ENCODE measurements around the gene CDSN.

Gene CDSN

GRCh38 chr6:31144970-31145340 lies 24.7 kb upstream of the CDSN start:
- no peak for DNase-seq (ENCODE audit: low read depth, low spot score)

- no peak for DNase-seq (ENCODE audit: low read depth, low spot score)
Observed at GRCh38 chr6:31144296-31144969, 24.2 kb upstream of the CDSN start.

- DNase-seq (ENCODE audit: low read depth, low spot score), result no peak
Observed at GRCh38 chr6:31143148-31143547, 22.9 kb upstream of the CDSN start.

GRCh38 chr6:31142361-31142761 lies 22.1 kb upstream of the CDSN start:
- no peak for DNase-seq (ENCODE audit: low read depth, low spot score)

DNA sequence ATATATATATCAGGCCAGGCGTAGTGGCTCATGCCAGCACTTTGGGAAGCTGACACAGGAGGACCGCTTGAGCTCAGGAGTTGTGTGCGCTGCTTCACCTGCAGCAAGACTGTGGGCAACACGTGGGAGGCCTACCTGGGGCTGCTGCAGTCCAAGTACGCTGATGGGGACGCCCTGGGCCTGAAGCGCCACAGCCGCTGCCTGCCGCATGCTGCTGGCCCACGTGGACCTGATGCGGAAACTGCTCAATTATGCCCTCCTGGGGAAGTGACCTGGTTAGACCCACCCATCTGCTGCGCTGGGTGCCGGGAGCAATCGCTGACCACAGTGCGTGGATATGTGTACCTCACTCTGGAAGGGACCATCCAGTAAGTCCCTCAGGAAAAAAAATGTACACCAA lies 20.4 kb upstream of the CDSN start:
- DNase-seq (ENCODE audit: low read depth, low spot score), result no peak

- no peak for DNase-seq (ENCODE audit: low read depth, low spot score)
Observed at GRCh38 chr6:31139599-31139998, 19.4 kb upstream of the CDSN start.

- no peak for DNase-seq (ENCODE audit: low read depth, low spot score)
Observed at GRCh38 chr6:31138982-31139381, 18.7 kb upstream of the CDSN start, which contains the start of gene PSORS1C2. Gene PSORS1C2, minus strand, starts transcription at chr6:31139066. Its CDS starts 40 bp downstream, at chr6:31139026.

GRCh38 chr6:31135710-31136109 lies 15.5 kb upstream of the CDSN start:
- DNase-seq (ENCODE audit: low read depth, low spot score), result no peak

DNA sequence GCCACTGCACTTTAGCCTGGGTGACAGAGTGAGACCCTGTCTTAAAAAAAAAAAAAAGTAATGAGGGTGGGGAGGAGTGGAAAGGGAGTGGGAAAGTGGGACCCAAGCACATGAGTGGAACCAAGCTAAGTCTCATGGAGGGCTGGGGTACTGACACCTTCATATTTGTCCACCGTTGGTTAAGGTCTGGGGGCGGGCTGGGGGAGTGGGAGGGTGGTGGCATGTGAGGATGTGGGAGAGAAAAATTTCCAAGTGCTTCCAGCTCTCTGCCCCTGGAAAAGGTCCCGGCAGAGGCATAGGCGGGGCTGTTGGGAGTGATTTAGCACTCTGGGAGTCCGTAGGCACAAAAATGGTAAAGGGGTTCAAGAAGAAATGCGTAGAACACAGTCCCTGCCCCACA lies 12.6 kb upstream of the CDSN start:
- DNase-seq (ENCODE audit: low read depth, low spot score), result no peak

- DNase-seq (ENCODE audit: low read depth, low spot score), result no peak
Observed at GRCh38 chr6:31131595-31131994, 11.3 kb upstream of the CDSN start.

GRCh38 chr6:31130751-31131150 lies 10.5 kb upstream of the CDSN start:
- DNase-seq (ENCODE audit: low read depth, low spot score), result no peak

DNA sequence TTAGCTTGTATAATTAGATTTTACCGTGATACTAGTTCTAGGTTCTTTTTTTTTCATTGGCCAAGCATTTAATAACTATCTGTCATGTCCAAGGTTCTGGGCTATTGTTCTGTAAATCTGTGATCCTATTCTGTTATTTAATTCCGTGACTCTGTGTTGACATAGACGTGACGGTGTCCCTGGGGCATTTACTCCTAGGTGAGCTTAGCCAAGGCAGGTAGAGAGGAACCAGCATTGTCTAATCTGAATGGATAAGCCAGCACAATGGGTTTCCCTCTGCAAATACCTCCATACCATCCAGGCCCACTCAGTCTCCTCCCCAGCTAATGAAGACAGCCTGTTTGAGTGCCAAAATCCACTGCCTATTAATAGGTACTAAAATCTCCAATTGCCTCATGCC lies 8.9 kb upstream of the CDSN start:
- no peak for DNase-seq (ENCODE audit: low read depth, low spot score)

- peak; percentile 51 for DNase-seq (ENCODE audit: low read depth, low spot score)
Observed at GRCh38 chr6:31128093-31128676, 7.9 kb upstream of the CDSN start.

DNA sequence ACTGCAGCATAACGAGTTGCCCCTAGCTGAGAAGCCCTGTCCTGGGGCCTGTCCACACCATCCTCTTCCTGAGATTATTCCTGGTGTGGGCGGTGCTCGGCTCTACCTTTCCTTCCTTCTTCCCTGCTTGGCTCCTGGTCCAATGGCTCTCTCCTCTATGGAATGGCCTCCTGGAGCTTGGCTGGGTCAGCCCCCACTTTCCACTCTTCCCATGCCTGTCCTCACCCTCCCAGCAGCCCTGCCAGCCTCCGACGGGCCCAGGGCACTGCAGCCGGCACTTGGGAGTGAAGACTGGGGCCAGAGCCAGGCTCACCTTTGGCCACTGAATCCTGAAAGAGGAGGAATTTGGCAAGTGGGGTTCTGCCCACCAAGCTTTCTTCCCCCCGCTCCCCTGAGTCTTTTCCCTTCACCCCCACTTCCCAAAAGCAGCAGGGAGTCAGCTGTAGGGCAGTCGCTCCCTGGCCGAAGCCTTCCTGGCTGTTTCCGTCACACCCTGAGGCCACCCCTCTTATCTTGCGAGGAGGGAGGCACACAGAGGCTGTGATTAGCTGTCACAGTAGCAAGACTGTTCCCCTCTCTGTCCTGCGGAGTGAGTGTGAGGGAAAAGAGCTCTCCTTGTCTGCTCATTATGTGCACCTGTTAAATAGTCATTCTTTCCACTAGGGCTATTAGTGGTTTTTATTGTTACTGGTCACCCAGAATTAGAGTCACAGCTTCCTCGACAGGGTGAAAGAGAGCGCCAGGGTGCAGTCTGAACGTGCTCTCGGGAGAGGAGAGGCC lies 6.3 kb upstream of the CDSN start:
- no peak for DNase-seq (ENCODE audit: low read depth, low spot score)

DNA sequence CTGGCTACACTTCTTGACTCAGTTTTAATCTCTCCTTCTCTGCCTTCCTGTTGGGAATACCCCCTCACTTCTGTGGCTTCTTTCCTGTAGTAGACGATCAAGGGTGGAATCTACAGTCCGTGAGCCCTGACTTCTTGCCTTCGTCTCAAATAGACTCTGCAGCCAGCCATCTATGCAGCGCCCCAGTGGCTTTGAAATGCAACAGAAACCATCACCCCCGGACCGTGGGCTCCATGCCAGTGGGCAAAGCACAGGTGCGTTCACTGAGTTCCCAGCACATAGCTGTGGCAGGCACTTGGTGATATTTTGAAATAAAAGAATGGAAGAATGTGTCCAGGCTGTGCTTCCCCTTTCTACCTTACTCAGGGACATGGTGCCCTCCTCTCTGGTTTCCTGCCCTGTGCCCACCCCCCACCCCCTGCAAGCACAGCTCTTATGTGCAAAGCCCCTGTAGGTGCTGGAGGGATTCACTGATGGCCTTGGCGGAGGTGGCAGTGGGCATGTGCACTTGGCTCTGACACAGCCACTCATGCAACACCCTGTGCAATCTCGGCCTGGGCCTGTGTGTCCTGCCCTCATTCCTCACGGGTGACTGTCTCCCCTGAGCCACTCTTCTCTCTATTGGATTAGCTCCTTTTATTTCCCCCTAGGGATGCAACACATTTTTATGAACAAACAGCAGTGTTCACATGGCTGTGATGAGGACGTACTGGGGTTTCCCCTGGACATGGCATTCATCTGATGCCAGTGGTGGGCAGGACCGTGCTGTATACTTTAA lies 5.5 kb upstream of the CDSN start:
- no peak for DNase-seq (ENCODE audit: low read depth, low spot score)

DNA sequence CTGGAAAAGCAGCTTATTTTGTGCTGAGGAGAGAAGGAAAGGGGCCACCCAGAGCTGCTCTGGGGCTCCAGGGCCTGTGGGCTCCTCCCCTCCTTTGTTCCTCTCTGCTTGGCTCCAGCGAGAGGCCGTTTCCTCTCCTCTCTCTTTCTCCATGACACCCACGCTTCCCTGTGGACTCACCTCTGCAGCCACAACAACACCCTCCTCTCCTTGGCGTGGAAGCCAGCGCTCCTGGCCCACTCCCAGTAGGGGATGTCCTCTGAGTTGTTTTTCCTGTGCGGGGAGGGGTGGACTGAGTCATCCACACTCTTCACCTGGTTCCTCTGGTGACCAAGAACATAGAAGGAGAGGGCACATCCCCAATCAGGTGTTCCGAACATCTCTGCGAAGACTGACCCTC lies 4.9 kb upstream of the CDSN start:
- DNase-seq (ENCODE audit: low read depth, low spot score), result no peak

DNA sequence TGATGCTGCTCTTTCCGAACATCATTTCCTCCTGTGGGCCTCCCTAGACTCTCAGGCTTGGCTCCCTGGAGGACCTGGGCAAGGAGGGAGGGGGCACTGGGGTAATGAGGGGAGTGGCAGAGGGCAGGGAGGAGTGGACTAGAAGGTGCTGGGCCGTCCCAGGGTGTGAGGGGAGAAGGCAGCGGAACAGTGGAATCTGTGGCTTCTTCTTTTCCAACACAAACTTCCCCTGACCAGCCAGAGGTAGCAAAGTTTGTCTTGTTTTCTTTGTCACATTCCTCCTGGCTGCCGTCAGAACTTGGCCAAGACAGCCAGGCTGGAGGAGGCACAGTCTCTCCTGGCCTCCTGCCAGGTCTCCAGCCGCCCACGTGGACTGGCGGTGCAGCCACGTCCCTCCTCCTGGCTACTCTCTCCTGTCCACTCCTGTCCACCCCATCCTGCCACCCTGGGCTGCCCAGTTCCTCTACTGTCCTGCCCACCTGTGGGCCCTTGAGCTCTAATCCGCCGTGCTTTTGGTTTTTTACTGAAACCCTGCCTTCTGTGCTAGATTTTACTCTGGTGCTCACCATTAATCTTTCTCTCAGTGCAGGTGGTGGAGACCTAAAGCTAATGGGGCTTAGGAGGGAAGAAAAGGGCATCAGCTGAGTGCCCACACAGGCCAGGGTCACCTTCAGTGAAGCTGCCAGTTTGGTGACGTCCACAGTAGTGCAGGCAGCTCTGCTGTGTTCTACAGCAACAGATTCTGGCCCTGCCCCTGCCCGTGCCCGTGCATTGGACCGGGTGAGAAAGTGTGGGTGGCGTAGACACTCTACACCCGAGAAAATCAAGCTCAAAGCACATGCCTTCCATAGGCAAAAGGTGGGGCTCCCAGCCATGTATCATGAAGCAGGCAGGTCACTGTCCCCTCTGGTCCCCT lies 2.8 kb upstream of the CDSN start:
- DNase-seq (ENCODE audit: low read depth, low spot score), result no peak

DNA sequence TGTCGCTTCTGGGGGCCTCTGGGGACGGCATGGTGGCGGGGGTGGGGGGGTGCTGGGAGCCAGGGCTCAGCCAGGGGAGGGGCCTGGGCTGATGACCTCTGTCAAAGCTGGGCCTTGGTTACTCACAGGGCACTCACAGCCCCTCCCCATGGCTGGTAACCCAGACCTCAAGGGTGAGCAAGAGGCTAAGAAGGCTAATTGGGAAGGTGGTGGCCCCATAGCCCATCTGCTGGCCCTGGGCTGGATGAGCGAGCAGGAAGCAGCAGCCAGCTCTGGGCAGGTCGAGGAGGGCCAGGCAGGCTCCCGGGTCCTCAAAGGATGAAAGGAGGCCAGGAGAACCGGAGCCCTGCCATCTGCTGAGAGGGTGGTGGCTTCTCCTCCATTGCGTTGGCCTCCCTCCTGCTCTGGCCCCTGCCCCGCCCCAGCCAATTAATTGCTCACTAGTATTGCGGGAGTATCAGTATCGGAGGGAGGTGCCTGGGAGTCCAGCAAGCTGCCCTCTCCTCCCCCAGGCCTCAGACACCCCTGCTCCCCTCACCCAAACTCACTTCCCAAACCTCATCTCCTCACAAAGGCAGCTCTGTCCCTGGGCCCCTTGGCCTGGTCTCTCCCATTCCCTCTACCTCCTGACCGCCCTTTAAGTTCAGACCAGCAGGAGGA lies 1.0 kb upstream of the CDSN start:
- no peak for DNase-seq (ENCODE audit: low read depth, low spot score)

DNA sequence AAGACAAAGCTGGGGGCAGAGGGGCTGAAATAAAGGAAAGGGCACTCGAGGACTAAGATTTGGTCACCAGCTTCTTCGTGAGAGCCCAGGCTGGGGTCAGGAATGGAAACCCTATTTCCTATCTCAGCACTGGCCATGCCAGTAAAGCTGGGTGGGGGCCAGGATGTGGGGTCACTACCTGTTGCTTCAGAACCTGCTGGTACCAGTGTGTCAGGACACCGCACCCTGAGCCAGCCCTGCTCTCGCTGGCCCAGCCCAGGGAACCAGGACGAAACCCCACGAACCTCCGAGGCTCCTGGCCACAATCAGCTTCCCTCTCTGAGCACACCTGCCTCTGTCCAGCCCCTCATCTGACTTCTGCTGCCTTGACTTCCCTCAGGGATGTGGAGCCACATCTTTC lies 2.1 kb downstream of the CDSN start:
- DNase-seq (ENCODE audit: low read depth, low spot score), result no peak

- no peak for DNase-seq (ENCODE audit: low read depth, low spot score)
Observed at GRCh38 chr6:31116661-31117385, 3.4 kb downstream of the CDSN start.

Data from activated CD4-positive, CD25-positive, alpha-beta regulatory T cell treated with anti-CD3 and anti-CD28 coated beads, Interleukin-2, amount 50 U/mL, for 16 hours (primary cell).